ENCODE data around the gene HECTD4.

DNA sequence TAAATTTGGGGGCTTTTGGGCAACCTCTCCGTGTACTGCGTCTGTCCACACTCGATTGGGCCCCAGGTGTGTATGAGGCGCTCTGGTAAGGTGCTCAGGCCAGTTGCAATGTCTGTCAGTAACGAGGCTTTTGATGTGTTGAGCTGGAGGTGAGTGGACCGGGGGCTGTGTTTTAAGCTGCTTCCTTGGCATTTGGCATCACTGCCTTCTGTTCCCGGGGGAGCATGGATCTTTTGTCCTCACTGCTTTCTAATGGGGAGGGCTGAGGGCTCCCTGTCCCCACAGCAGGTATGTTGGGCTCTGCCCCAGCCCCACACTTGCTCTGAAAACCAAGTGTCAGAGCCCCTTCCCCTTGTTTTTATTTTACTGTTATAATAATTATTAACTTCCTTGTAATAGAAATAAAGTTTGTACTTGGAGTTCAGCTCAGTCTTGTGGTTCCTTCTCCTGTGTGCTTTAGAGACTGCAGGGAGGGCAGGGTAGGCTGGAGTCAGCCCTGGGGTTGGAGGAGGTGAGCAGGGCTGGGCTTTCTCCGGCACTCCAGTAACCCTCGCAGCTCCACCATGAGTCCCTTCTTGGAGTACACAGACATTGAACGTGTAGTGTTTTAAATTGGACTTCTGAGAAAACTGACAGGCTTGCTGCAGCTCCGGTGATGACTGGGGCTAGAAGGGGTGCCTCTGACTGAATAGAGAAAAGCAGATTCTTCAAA lies 228.9 kb downstream of the HECTD4 start:
- TF ChIP-seq, protein P1, sequence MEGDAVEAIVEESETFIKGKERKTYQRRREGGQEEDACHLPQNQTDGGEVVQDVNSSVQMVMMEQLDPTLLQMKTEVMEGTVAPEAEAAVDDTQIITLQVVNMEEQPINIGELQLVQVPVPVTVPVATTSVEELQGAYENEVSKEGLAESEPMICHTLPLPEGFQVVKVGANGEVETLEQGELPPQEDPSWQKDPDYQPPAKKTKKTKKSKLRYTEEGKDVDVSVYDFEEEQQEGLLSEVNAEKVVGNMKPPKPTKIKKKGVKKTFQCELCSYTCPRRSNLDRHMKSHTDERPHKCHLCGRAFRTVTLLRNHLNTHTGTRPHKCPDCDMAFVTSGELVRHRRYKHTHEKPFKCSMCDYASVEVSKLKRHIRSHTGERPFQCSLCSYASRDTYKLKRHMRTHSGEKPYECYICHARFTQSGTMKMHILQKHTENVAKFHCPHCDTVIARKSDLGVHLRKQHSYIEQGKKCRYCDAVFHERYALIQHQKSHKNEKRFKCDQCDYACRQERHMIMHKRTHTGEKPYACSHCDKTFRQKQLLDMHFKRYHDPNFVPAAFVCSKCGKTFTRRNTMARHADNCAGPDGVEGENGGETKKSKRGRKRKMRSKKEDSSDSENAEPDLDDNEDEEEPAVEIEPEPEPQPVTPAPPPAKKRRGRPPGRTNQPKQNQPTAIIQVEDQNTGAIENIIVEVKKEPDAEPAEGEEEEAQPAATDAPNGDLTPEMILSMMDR (IDR thresholded peaks at IDR 0.05) = no peak
- no peak for TF ChIP-seq POLR2A (IDR thresholded peaks at IDR 0.05)

Measured in body of pancreas (tissue), 4 donors.